ENCODE results near the gene MRPL39. TPM values are rescaled to one million over a fixed set of nuclear protein-coding genes. Genes with fewer than 3 reads are reported as not detected.
"Not testable (repeated sequence)": the region's sequence is repeated elsewhere in the genome, so short reads cannot be mapped to it uniquely, and the experiment has no call there.

The MRPL39 gene
- total RNA-seq, 1 donor: 39.3 TPM

- no peak for DNase-seq (ENCODE audit: low read depth)
- no peak for TF ChIP-seq CTCF (IDR thresholded peaks at IDR 0.05; ENCODE audit: insufficient read depth, low read depth, low read length)
- no peak overlapping the region for H3K4me3 ChIP-seq (ENCODE audit: low read depth, low read length)
Observed at GRCh38 chr21:25635310-25635709, 28.0 kb upstream of the MRPL39 start.

GRCh38 chr21:25632296-25632695 lies 25.0 kb upstream of the MRPL39 start:
- no peak for TF ChIP-seq CTCF (IDR thresholded peaks at IDR 0.05; ENCODE audit: insufficient read depth, low read depth, low read length)
- DNase-seq (ENCODE audit: low read depth): no peak
- H3K4me3 ChIP-seq (ENCODE audit: low read depth, low read length): no peak overlapping the region

GRCh38 chr21:25626757-25627156 lies 19.5 kb upstream of the MRPL39 start:
- TF ChIP-seq CTCF (IDR thresholded peaks at IDR 0.05; ENCODE audit: insufficient read depth, low read depth, low read length): no peak
- no peak overlapping the region for H3K4me3 ChIP-seq (ENCODE audit: low read depth, low read length)
- no peak for DNase-seq (ENCODE audit: low read depth)

GRCh38 chr21:25625776-25626555 lies 18.7 kb upstream of the MRPL39 start:
- peak; percentile 14 for DNase-seq (ENCODE audit: low read depth)
- not testable (repeated sequence) for H3K4me3 ChIP-seq (ENCODE audit: low read depth, low read length)

GRCh38 chr21:25625036-25625435 lies 17.8 kb upstream of the MRPL39 start:
- DNase-seq (ENCODE audit: low read depth): peak; percentile 70
- no peak overlapping the region for H3K4me3 ChIP-seq (ENCODE audit: low read depth, low read length)

GRCh38 chr21:25624511-25624910 lies 17.2 kb upstream of the MRPL39 start:
- no peak overlapping the region for H3K4me3 ChIP-seq (ENCODE audit: low read depth, low read length)
- no peak for TF ChIP-seq CTCF (IDR thresholded peaks at IDR 0.05; ENCODE audit: insufficient read depth, low read depth, low read length)
- no peak for DNase-seq (ENCODE audit: low read depth)

More at GRCh38 chr21:25625036-25625435, 17.8 kb upstream of the MRPL39 start:
- no peak for TF ChIP-seq CTCF (IDR thresholded peaks at IDR 0.05; ENCODE audit: insufficient read depth, low read depth, low read length)

GRCh38 chr21:25619198-25619597 lies 11.9 kb upstream of the MRPL39 start:
- no peak for TF ChIP-seq CTCF (IDR thresholded peaks at IDR 0.05; ENCODE audit: insufficient read depth, low read depth, low read length)
- no peak for DNase-seq (ENCODE audit: low read depth)
- no peak overlapping the region for H3K4me3 ChIP-seq (ENCODE audit: low read depth, low read length)
